Renal cortex interstitium (tissue), 11 donors: ENCODE data around the gene SLC39A6. TPM values are rescaled to one million over a fixed set of nuclear protein-coding genes. Genes with fewer than 3 reads are reported as not detected.
"Not testable (repeated sequence)": the region's sequence is repeated elsewhere in the genome, so short reads cannot be mapped to it uniquely, and the experiment has no call there.

Experiments
- DNase-seq, 11 donors: peaks; one replicate each; pipeline ENCODE4 v3.0.0-alpha.2; 2013; ENCODE audit warnings: low read depth in 9 of 11, low spot score in 4 of 11; ENCODE audit errors: extremely low read depth in 1 of 11
- polyA plus RNA-seq, 3 donors: library from polyadenylated mRNA; unstranded; fragments of 120-200 nt; gene quantifications; one replicate each; pipeline ENCODE4 v1.2.1, GENCODE V29; 2013; ENCODE audit not compliant: insufficient read length in 3 of 3

The SLC39A6 gene
- polyA plus RNA-seq, 3 donors: 72.8 to 83.8 (median 76.0) TPM

GRCh38 chr18:36152781-36153180, 23.6 kb upstream of the SLC39A6 start:
- DNase-seq: no peak

- DNase-seq: no peak
These were observed 20.6 kb upstream of the SLC39A6 start for GRCh38 chr18:36149514-36150289.

GRCh38 chr18:36143391-36143790, 14.3 kb upstream of the SLC39A6 start:
- DNase-seq: no peak

GRCh38 chr18:36142751-36143150, 13.6 kb upstream of the SLC39A6 start:
- no peak for DNase-seq

GRCh38 chr18:36141576-36141975, 12.4 kb upstream of the SLC39A6 start:
- no peak for DNase-seq

- no peak for DNase-seq
These were observed 10.1 kb upstream of the SLC39A6 start for GRCh38 chr18:36139245-36139644.

- DNase-seq: no peak
These were observed 6.1 kb upstream of the SLC39A6 start for GRCh38 chr18:36135264-36135663.

- no peak for DNase-seq
These were observed 3.6 kb upstream of the SLC39A6 start for GRCh38 chr18:36132756-36133155.

- DNase-seq: no peak
These were observed 2.7 kb upstream of the SLC39A6 start for GRCh38 chr18:36131692-36132483.

- DNase-seq: no peak
These were observed 1.9 kb upstream of the SLC39A6 start for GRCh38 chr18:36130883-36131653.

GRCh38 chr18:36130039-36130831, 1.1 kb upstream of the SLC39A6 start:
- DNase-seq: no peak

GRCh38 chr18:36128907-36129299, 237 bp downstream of the SLC39A6 start:
- DNase-seq: peak in 3 of 11 donors; percentile 4 to 15 (median 7)

GRCh38 chr18:36128530-36128870, 640 bp downstream of the SLC39A6 start:
- peak in 3 of 11 donors; percentile 7 to 15 (median 11) for DNase-seq

GRCh38 chr18:36127836-36128529, 1.2 kb downstream of the SLC39A6 start:
- DNase-seq: peak in 5 of 11 donors; percentile 4 to 17 (median 10)

- DNase-seq: no peak
These were observed 2.5 kb downstream of the SLC39A6 start for GRCh38 chr18:36126668-36127067.

GRCh38 chr18:36124841-36125240, 4.3 kb downstream of the SLC39A6 start:
- no peak for DNase-seq

GRCh38 chr18:36120297-36120696, 8.8 kb downstream of the SLC39A6 start:
- DNase-seq: no peak

GRCh38 chr18:36116771-36117170, 12.4 kb downstream of the SLC39A6 start:
- DNase-seq: not testable (repeated sequence)
